ENCODE data around the gene CD209.

Gene CD209

GRCh38 chr19:7705387-7706187 lies 41.7 kb downstream of the CD209 start:
- DNase-seq (ENCODE audit: low spot score), result no peak

- DNase-seq (ENCODE audit: low spot score), result no peak
Measured at GRCh38 chr19:7704280-7705060, 42.9 kb downstream of the CD209 start.

- DNase-seq (ENCODE audit: low spot score), result no peak
Measured at GRCh38 chr19:7703332-7703731, 44.0 kb downstream of the CD209 start.

GRCh38 chr19:7701654-7702457 lies 45.5 kb downstream of the CD209 start, which contains the start of gene FCER2:
Gene FCER2 (minus strand): TSS chr19:7702131. CDS start chr19:7699760, 2,371 bp downstream.
- no peak for DNase-seq (ENCODE audit: low spot score)

GRCh38 chr19:7701049-7701653 lies 46.2 kb downstream of the CD209 start:
- no peak for DNase-seq (ENCODE audit: low spot score)

GRCh38 chr19:7699417-7700401 lies 47.6 kb downstream of the CD209 start:
- DNase-seq (ENCODE audit: low spot score), result no peak

- DNase-seq (ENCODE audit: low spot score), result no peak
Measured at GRCh38 chr19:7699003-7699402, 48.3 kb downstream of the CD209 start.

GRCh38 chr19:7698583-7698982 lies 48.8 kb downstream of the CD209 start:
- no peak for DNase-seq (ENCODE audit: low spot score)

- DNase-seq (ENCODE audit: low spot score), result no peak
Measured at GRCh38 chr19:7697721-7698287, 49.5 kb downstream of the CD209 start.

GRCh38 chr19:7694499-7694898 lies 52.8 kb downstream of the CD209 start:
- DNase-seq (ENCODE audit: low spot score), result no peak

GRCh38 chr19:7692417-7693088 lies 54.8 kb downstream of the CD209 start:
- DNase-seq (ENCODE audit: low spot score), result no peak

- no peak for DNase-seq (ENCODE audit: low spot score)
Measured at GRCh38 chr19:7691497-7691896, 55.8 kb downstream of the CD209 start.

- no peak for DNase-seq (ENCODE audit: low spot score)
Measured at GRCh38 chr19:7690779-7691258, 56.5 kb downstream of the CD209 start.

Data from ecto neural progenitor cell (in vitro differentiated cells).